ENCODE data around the gene MAPKAPK2.

MAPKAPK2 gene

GRCh38 chr1:206668351-206668750, 16.4 kb upstream of the MAPKAPK2 start:
- no peaks in the 10 kb centered on the region for H3K36me3 ChIP-seq (ENCODE audit: control insufficient read depth, insufficient read depth, low read length)
- H3K27ac ChIP-seq = no peak overlapping the region
- no peak overlapping the region for H3K4me3 ChIP-seq (ENCODE audit: low read depth, low read length)
- TF ChIP-seq CTCF (IDR thresholded peaks at IDR 0.05) = no peak
- no peak overlapping the region for H2AFZ ChIP-seq
- H3K4me2 ChIP-seq (ENCODE audit: low read length) = no peak overlapping the region
- no peaks in the 10 kb centered on the region for H3K27me3 ChIP-seq (ENCODE audit: control insufficient read depth, insufficient read depth, low read length)
- H3K4me1 ChIP-seq = no peaks in the 10 kb centered on the region
- H3K79me2 ChIP-seq = no peaks in the 10 kb centered on the region
- H3K9ac ChIP-seq = no peak overlapping the region
- no peaks in the 10 kb centered on the region for H3K9me3 ChIP-seq (ENCODE audit: control insufficient read depth, low read length)

GRCh38 chr1:206668874-206669410, 15.8 kb upstream of the MAPKAPK2 start:
- TF ChIP-seq CTCF (IDR thresholded peaks at IDR 0.05) = no peak
- no peak overlapping the region for H3K27ac ChIP-seq
- no peak overlapping the region for H3K4me2 ChIP-seq (ENCODE audit: low read length)
- no peak overlapping the region for H2AFZ ChIP-seq
- H3K79me2 ChIP-seq = no peaks in the 10 kb centered on the region
- H3K9me3 ChIP-seq (ENCODE audit: control insufficient read depth, low read length) = no peaks in the 10 kb centered on the region
- H3K27me3 ChIP-seq (ENCODE audit: control insufficient read depth, insufficient read depth, low read length) = no peaks in the 10 kb centered on the region
- H3K9ac ChIP-seq = no peak overlapping the region
- H3K4me1 ChIP-seq = no peaks in the 10 kb centered on the region
- H3K36me3 ChIP-seq (ENCODE audit: control insufficient read depth, insufficient read depth, low read length) = no peaks in the 10 kb centered on the region
- H3K4me3 ChIP-seq (ENCODE audit: low read depth, low read length) = no peak overlapping the region

- Histone ChIP-seq H3K4me2 (ENCODE audit: low read length) (no peak overlapping the region), H3K36me3 (ENCODE audit: control insufficient read depth, insufficient read depth, low read length) (no peaks in the 10 kb centered on the region), H3K4me3 (ENCODE audit: low read depth, low read length) (no peak overlapping the region), H2AFZ (no peak overlapping the region), H3K9ac (no peak overlapping the region), H3K9me3 (ENCODE audit: control insufficient read depth, low read length) (no peaks in the 10 kb centered on the region), H3K27me3 (ENCODE audit: control insufficient read depth, insufficient read depth, low read length) (no peaks in the 10 kb centered on the region), H3K79me2 (no peaks in the 10 kb centered on the region), H3K4me1 (no peaks in the 10 kb centered on the region), H3K27ac (no peak overlapping the region)
- no peak for TF ChIP-seq CTCF (IDR thresholded peaks at IDR 0.05)
Observed at GRCh38 chr1:206672011-206672688, 12.6 kb upstream of the MAPKAPK2 start.

GRCh38 chr1:206672844-206673758, 11.6 kb upstream of the MAPKAPK2 start:
- TF ChIP-seq CTCF (IDR thresholded peaks at IDR 0.05) = no peak
- no peak overlapping the region for H3K9ac ChIP-seq
- no peak overlapping the region for H3K4me3 ChIP-seq (ENCODE audit: low read depth, low read length)
- H3K4me1 ChIP-seq = no peaks in the 10 kb centered on the region
- H3K27me3 ChIP-seq (ENCODE audit: control insufficient read depth, insufficient read depth, low read length) = no peaks in the 10 kb centered on the region
- H3K36me3 ChIP-seq (ENCODE audit: control insufficient read depth, insufficient read depth, low read length) = no peaks in the 10 kb centered on the region
- no peak overlapping the region for H3K27ac ChIP-seq
- H2AFZ ChIP-seq = no peak overlapping the region
- H3K9me3 ChIP-seq (ENCODE audit: control insufficient read depth, low read length) = no peaks in the 10 kb centered on the region
- no peak overlapping the region for H3K4me2 ChIP-seq (ENCODE audit: low read length)
- no peaks in the 10 kb centered on the region for H3K79me2 ChIP-seq
